ENCODE data around the gene C6orf52. TPM values are rescaled to one million over a fixed set of nuclear protein-coding genes. Genes with fewer than 3 reads are reported as not detected.

Gene C6orf52
- polyA plus RNA-seq, 3 donors = 3.4 to 4.7 (median 4.1) TPM

- DNase-seq = no peak
These were observed 34.6 kb downstream of the C6orf52 start for GRCh38 chr6:10659699-10660348.

- DNase-seq = no peak
These were observed 35.3 kb downstream of the C6orf52 start for GRCh38 chr6:10658910-10659698.

GRCh38 chr6:10655508-10656055 is 38.8 kb downstream of the C6orf52 start:
- DNase-seq = no peak

GRCh38 chr6:10644225-10644624 is 50.2 kb downstream of the C6orf52 start:
- DNase-seq = no peak

- no peak for DNase-seq
These were observed 51.2 kb downstream of the C6orf52 start for GRCh38 chr6:10643201-10643651.

- no peak for DNase-seq
These were observed 52.9 kb downstream of the C6orf52 start for GRCh38 chr6:10641528-10641927.

- DNase-seq = no peak
These were observed 54.0 kb downstream of the C6orf52 start for GRCh38 chr6:10640412-10640811.

- no peak for DNase-seq
These were observed 61.2 kb downstream of the C6orf52 start for GRCh38 chr6:10633216-10633615.

GRCh38 chr6:10630178-10630577 is 64.2 kb downstream of the C6orf52 start:
- no peak for DNase-seq

GRCh38 chr6:10627800-10628199 is 66.6 kb downstream of the C6orf52 start:
- DNase-seq = no peak

GRCh38 chr6:10626154-10626741 is 68.2 kb downstream of the C6orf52 start:
- DNase-seq = no peak

- DNase-seq = no peak
These were observed 69.6 kb downstream of the C6orf52 start for GRCh38 chr6:10624836-10625235.

GRCh38 chr6:10621847-10622246 is 72.6 kb downstream of the C6orf52 start:
- DNase-seq = no peak

Other genes with a start within 250 kb of the C6orf52 start
- 10 to 100 TPM; 14.6 to 19.2 (median 17.6) TPM for gene GCNT2, start 173.3 kb downstream of the C6orf52 start, polyA plus RNA-seq (ENCODE audit: insufficient read length in 3 of 3)
- gene PAK1IP1, start 356 bp upstream of the C6orf52 start, polyA plus RNA-seq (ENCODE audit: insufficient read length in 3 of 3) = 10 to 100 TPM; 18.8 to 21.6 (median 19.3) TPM
- 100 to 1,000 TPM; 152 to 160 (median 157) TPM for gene TMEM14C, start 28.5 kb upstream of the C6orf52 start, polyA plus RNA-seq (ENCODE audit: insufficient read length in 3 of 3)
- gene TMEM14B, start 53.2 kb upstream of the C6orf52 start, polyA plus RNA-seq (ENCODE audit: insufficient read length in 3 of 3) = 100 to 1,000 TPM in 1 of 3 donors, 10 to 100 TPM in 2; 88.9 to 114 (median 99.4) TPM
- gene MAK, start 143.9 kb upstream of the C6orf52 start, polyA plus RNA-seq (ENCODE audit: insufficient read length in 3 of 3) = 1 to 10 TPM; 1.4 to 2.4 (median 2.4) TPM
- gene GCM2, start 187.4 kb upstream of the C6orf52 start, polyA plus RNA-seq (ENCODE audit: insufficient read length in 3 of 3) = under 1 TPM in 2 of 3 donors, not detected in 1; 0.18 to 0.21 TPM
- gene SYCP2L, start 192.4 kb upstream of the C6orf52 start, polyA plus RNA-seq (ENCODE audit: insufficient read length in 3 of 3) = 1 to 10 TPM; 3.4 to 7.9 (median 5.7) TPM

All from renal pelvis (tissue), 4 donors.